Endothelial cell of umbilical vein (primary cell): Measurements from ENCODE around the gene JPH2. TPM values are rescaled to one million over a fixed set of nuclear protein-coding genes. Genes with fewer than 3 reads are reported as not detected.

Source experiments
- BruUV-seq: library from RNA; stranded (reverse); fragments of 400-500 nt; replicated peaks from 2 replicates; lab custom pipeline; 2021; lab: Mats Ljungman, UMichigan
- CTCF ChIA-PET: fragments of 300-600, 350-600 bp; sonication (Branson Sonifier 250); formaldehyde crosslinking; loops from one replicate; lab custom pipeline; 2021; ENCODE audit warnings: antibody characterized with exemption, inconsistent platforms; lab: Charles Lee
- POLR2A ChIA-PET: fragments of 300-600, 350-600 bp; sonication (Branson Sonifier 250); formaldehyde crosslinking; loops from one replicate; lab custom pipeline; 2021; ENCODE audit warnings: antibody characterized with exemption, inconsistent platforms; lab: Charles Lee
- DNase-seq: peaks from one replicate; pipeline ENCODE4 v3.0.0-alpha.2; 2011; ENCODE audit warnings: low read depth, low spot score
- FAIRE-seq: peaks from 2 replicates; lab custom pipeline; 2011; peaks lifted over from hg19 to GRCh38; lab: Jason Lieb, UNC
- H2AFZ ChIP-seq: 2 replicates; pipeline ENCODE4 v1.6.0; 2012; ENCODE audit warnings: low read depth, low read length, control low read depth, inconsistent platforms
- H3K27ac ChIP-seq: 2 replicates; pipeline ENCODE4 v1.5.1; 2011; ENCODE audit warnings: low read depth, mild to moderate bottlenecking, control low read depth, low read length, moderate library complexity; ENCODE audit not compliant: insufficient read depth
- H3K27me3 ChIP-seq, 2 experiments: 2 replicates each; pipeline versions ENCODE4 v1.6.0 to v1.6.1; 2011; ENCODE audit warnings: low read length in 2 of 2, mixed read lengths in 1 of 2; ENCODE audit not compliant: control insufficient read depth in 2 of 2, insufficient read depth in 2 of 2
- H3K36me3 ChIP-seq, 2 experiments: 2 replicates in 1 of 2; 3 replicates in 1 of 2; pipeline ENCODE4 v1.5.1; 2011; ENCODE audit warnings: low read length in 2 of 2, mild to moderate bottlenecking in 1 of 2, moderate library complexity in 1 of 2; ENCODE audit not compliant: control insufficient read depth in 2 of 2, insufficient read depth in 2 of 2; ENCODE audit errors: extremely low read depth in 1 of 2
- H3K4me1 ChIP-seq: 3 replicates; pipeline ENCODE4 v1.5.1; 2011; ENCODE audit warnings: mild to moderate bottlenecking, low read length; ENCODE audit not compliant: control insufficient read depth, insufficient read depth; ENCODE audit errors: extremely low read depth
- H3K4me2 ChIP-seq: 2 replicates; pipeline ENCODE4 v1.6.1; 2011; ENCODE audit warnings: low read length, control low read depth, mixed read lengths; ENCODE audit not compliant: insufficient read depth
- H3K4me3 ChIP-seq, 3 experiments: fragments of 200-600 bp in 1 of 3; sonication (generic), shearing (Covaris generic) in 1 of 3; replicated peaks in 1 of 3; 2 replicates each; pipeline ENCODE4 v1.5.1; 2011 to 2016; ENCODE audit warnings: control low read depth in 3 of 3, low read length in 3 of 3, mild to moderate bottlenecking in 2 of 3, inconsistent platforms in 1 of 3, low read depth in 1 of 3, moderate library complexity in 1 of 3; ENCODE audit not compliant: insufficient read depth in 1 of 3
- H3K79me2 ChIP-seq: 2 replicates; pipeline ENCODE4 v1.6.0; 2012; ENCODE audit warnings: low read length, inconsistent platforms; ENCODE audit not compliant: control insufficient read depth, insufficient read depth
- H3K9ac ChIP-seq: replicated peaks from 2 replicates; pipeline ENCODE3; 2011; ENCODE audit warnings: low read length, control low read depth; ENCODE audit not compliant: insufficient read depth; ENCODE audit errors: extremely low read depth
- H3K9me1 ChIP-seq: replicated peaks from 3 replicates; pipeline ENCODE4 v1.6.0; 2011; ENCODE audit warnings: mild to moderate bottlenecking, low read length; ENCODE audit not compliant: control insufficient read depth, insufficient read depth; ENCODE audit errors: extremely low read depth
- H3K9me3 ChIP-seq: replicated peaks from 2 replicates; pipeline ENCODE4 v1.5.1; 2012; ENCODE audit warnings: low read length, inconsistent platforms; ENCODE audit not compliant: control insufficient read depth, insufficient read depth
- H4K20me1 ChIP-seq: replicated peaks from 2 replicates; pipeline ENCODE3; 2011; ENCODE audit warnings: mild to moderate bottlenecking, low read length; ENCODE audit not compliant: control insufficient read depth, insufficient read depth; ENCODE audit errors: extremely low read depth
- EZH2 ChIP-seq: IDR thresholded peaks from 2 replicates; pipeline ENCODE4 v1.6.1; 2012; ENCODE audit warnings: borderline replicate concordance, low read depth, mild to moderate bottlenecking, moderate library complexity, low read length, inconsistent platforms; ENCODE audit not compliant: severe bottlenecking
- FOS ChIP-seq: IDR thresholded peaks from 2 replicates; pipeline ENCODE4 v1.6.1; 2011; ENCODE audit warnings: mild to moderate bottlenecking, low read length, moderate library complexity, borderline replicate concordance; ENCODE audit not compliant: insufficient read depth
- GATA2 ChIP-seq: IDR thresholded peaks from 2 replicates; pipeline ENCODE4 v1.7.0; 2011; ENCODE audit warnings: low read depth, mild to moderate bottlenecking, moderate library complexity, mixed read lengths, low read length; ENCODE audit not compliant: insufficient read length, insufficient read depth
- MAX ChIP-seq: IDR thresholded peaks from 2 replicates; pipeline ENCODE4 v1.6.1; 2011; ENCODE audit not compliant: insufficient read depth, insufficient read length
- MYC ChIP-seq: IDR thresholded peaks from one replicate; pipeline ENCODE4 v1.6.1; 2011; ENCODE audit warnings: mild to moderate bottlenecking, low read depth, low read length
- POLR2A ChIP-seq: IDR thresholded peaks from 2 replicates; pipeline ENCODE4 v1.6.1; 2012; ENCODE audit warnings: low read depth, mild to moderate bottlenecking, control low read depth, low read length
- dilution Hi-C: fragments of 300-500 bp; cut with MboI; formaldehyde crosslinking; loops from one replicate; pipeline ENCODE4 v1.15.0; 2019; ENCODE audit warnings: low sequenced_read_pairs; ENCODE audit not compliant: extremely low pct_ligation_motif_present
- intact Hi-C: fragments of 100-400 bp; cut with micrococcal nuclease; formaldehyde crosslinking; loops from one replicate; pipeline ENCODE4 v1.10.0; 2022
- polyA plus RNA-seq, 4 experiments: library from polyadenylated mRNA; depleted of rRNA in 3 of 4; stranded (reverse) in 3 of 4; unstranded in 1 of 4; fragments of >200 nt; gene quantifications; 2 replicates each; pipeline versions ENCODE4 v1.2.1 to v1.2.3, GENCODE V29; 2011 to 2012; ENCODE audit warnings: missing spikeins in 1 of 4
- total RNA-seq: library from RNA; stranded (reverse); gene quantifications from 2 replicates; pipeline ENCODE4 v1.2.3, GENCODE V29; 2021

Gene JPH2
- total and polyA plus RNA-seq, 2 donors (not counting 3 experiments of a cell fraction or from before 2014, with no cell fraction given): not detected

- Histone ChIP-seq H3K79me2 (no peaks in the 10 kb centered on the region), H3K27me3 (no peaks in the 10 kb centered on the region), H3K36me3 (no peaks in the 10 kb centered on the region), H3K4me1 (no peaks in the 10 kb centered on the region), H3K9me3 (no peaks in the 10 kb centered on the region), H3K4me2 (no peak overlapping the region), H4K20me1 (no peaks in the 10 kb centered on the region), H3K9ac (no peak overlapping the region), H3K27ac (no peak overlapping the region), H3K9me1 (no peaks in the 10 kb centered on the region), H2AFZ (no peak overlapping the region), H3K4me3 (no peak overlapping the region)
- dilution Hi-C loops: no loop called here
- DNase-seq: no peak
- BruUV-seq: no TSS peak
- intact Hi-C loops: no loop called here
- TF ChIP-seq EZH2 (no peak), MAX (no peak), GATA2 (no peak), POLR2A (no peak), FOS (no peak)
- POLR2A ChIA-PET: no interaction called here
- FAIRE-seq: no peak
- CTCF ChIA-PET: interaction anchor here (0.6 to 1.7 kb wide), 3 partner anchors 10 to 80 kb away, joined by 3 to 4 read pairs (median 3); partner anchors contain the start of gene FITM2
These were observed 44.2 kb upstream of the JPH2 start for GRCh38 chr20:44231193-44231592.

GRCh38 chr20:44228465-44229258, 41.7 kb upstream of the JPH2 start:
- no peak overlapping the region for H3K4me2 ChIP-seq
- no peak overlapping the region for H3K9ac ChIP-seq
- ChIA-PET POLR2A (no interaction called here), CTCF (interaction anchor here (0.8 kb wide), 1 partner anchor 456 kb away, joined by 3 read pairs; no protein-coding TSS in a partner anchor)
- FAIRE-seq: no peak
- TF ChIP-seq MAX (no peak), FOS (no peak), MYC (no peak), EZH2 (no peak)
- dilution Hi-C loops (no loop called here), intact Hi-C loops (no loop called here)
- no peaks in the 10 kb centered on the region for H3K27me3 ChIP-seq
- H3K9me1 ChIP-seq: no peaks in the 10 kb centered on the region
- DNase-seq: no peak
- H3K4me3 ChIP-seq: no peak overlapping the region
- H3K4me1 ChIP-seq: no peaks in the 10 kb centered on the region
- H2AFZ ChIP-seq: no peak overlapping the region
- H3K79me2 ChIP-seq: no peaks in the 10 kb centered on the region
- no peak overlapping the region for H3K27ac ChIP-seq
- no peaks in the 10 kb centered on the region for H4K20me1 ChIP-seq
- H3K9me3 ChIP-seq: no peaks in the 10 kb centered on the region
- H3K36me3 ChIP-seq: no peaks in the 10 kb centered on the region
- no TSS peak for BruUV-seq
